Uterus (tissue), 4 donors: Measurements from ENCODE around the gene FIP1L1. TPM values are rescaled to one million over a fixed set of nuclear protein-coding genes. Genes with fewer than 3 reads are reported as not detected.

Experiments used
- DNase-seq, 2 donors: peaks; one replicate each; pipeline ENCODE4 v3.0.0-alpha.2; 2019 to 2020
- H3K27ac ChIP-seq, 2 donors: fragments of 200-600 bp; sonication (generic); 1 replicate in 1 of 2; 2 replicates in 1 of 2; pipeline ENCODE4 v1.5.1; 2016 to 2018
- H3K27me3 ChIP-seq, 2 donors: fragments of 200-600 bp; sonication (generic); one replicate each; pipeline ENCODE4 v1.5.1; 2018 to 2019; ENCODE audit warnings: control low read depth in 1 of 2
- H3K36me3 ChIP-seq, 2 donors: fragments of 200-600 bp; sonication (generic); one replicate each; pipeline ENCODE4 v1.5.1; 2019; ENCODE audit warnings: control low read depth in 1 of 2
- H3K4me1 ChIP-seq, 2 donors: fragments of 200-600 bp; sonication (generic); one replicate each; pipeline ENCODE4 v1.5.1; 2018 to 2019; ENCODE audit warnings: control low read depth in 1 of 2
- H3K4me3 ChIP-seq, 2 donors: fragments of 200-600 bp; sonication (generic); 1 replicate in 1 of 2; 2 replicates in 1 of 2; pipeline ENCODE4 v1.5.1; 2018 to 2019; ENCODE audit warnings: mild to moderate bottlenecking in 1 of 2
- H3K9me3 ChIP-seq, 2 donors: fragments of 200-600 bp; sonication (generic); one replicate each; pipeline ENCODE4 v1.5.1; 2019; ENCODE audit warnings: control low read depth in 1 of 2
- POLR2A ChIP-seq, 2 donors: fragments of 450-650 bp; IDR thresholded peaks; one replicate each; pipeline ENCODE4 v1.6.1; 2016; ENCODE audit warnings: antibody characterized with exemption in 2 of 2, mild to moderate bottlenecking in 1 of 2, moderate library complexity in 1 of 2
- intact Hi-C: fragments of 100-400 bp; cut with DNase I; formaldehyde crosslinking; loops from one replicate; pipeline ENCODE4 v1.15.1; 2023; ENCODE audit warnings: low total_unique reads
- total RNA-seq, 4 donors: library from RNA; depleted of rRNA in 3 of 4; stranded (reverse); fragments of >200 nt in 3 of 4; gene quantifications; one replicate each; pipeline versions ENCODE4 v1.1.0 to v1.2.4, GENCODE V29; 2014 to 2023
- TF ChIP-seq, protein P1 (sequence below), 4 experiments: fragments of 200-600 bp in 2 of 4; fragments of 450-650 bp in 2 of 4; sonication (generic) in 2 of 4; IDR thresholded peaks; one replicate each; pipeline ENCODE4 v1.5.1; 2016 to 2019; ENCODE audit warnings: antibody characterized with exemption in 4 of 4, mild to moderate bottlenecking in 2 of 4, moderate library complexity in 1 of 4
- donor health status: DM: yes; HTN: yes; CAD: no.

The FIP1L1 gene
- total RNA-seq, 4 donors from 2014 or later = 55.1 to 106 (median 69.2) TPM

DNA sequence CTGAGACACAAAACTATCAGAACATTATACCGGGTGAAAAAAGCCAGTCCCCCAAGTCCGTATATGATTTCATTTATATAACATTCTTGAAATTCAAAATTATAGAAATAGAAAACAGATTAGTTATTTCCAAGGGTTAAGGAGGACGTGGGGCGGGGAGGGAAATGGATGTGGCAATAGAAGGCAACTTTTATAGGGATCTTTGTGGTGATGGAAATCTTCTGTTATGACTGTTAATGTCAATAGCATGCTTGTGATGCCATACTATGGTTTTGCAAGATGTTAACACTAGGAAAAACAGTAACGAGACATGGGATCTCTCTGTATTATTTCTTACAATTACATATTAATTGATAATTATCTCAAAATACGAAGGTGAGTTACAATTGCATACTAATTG lies 117.4 kb downstream of the FIP1L1 start:
- DNase-seq = no peak
- no peak overlapping the region for H3K27ac ChIP-seq
- no peak overlapping the region for H3K4me3 ChIP-seq
- H3K9me3 ChIP-seq = no peaks in the 10 kb centered on the region
- TF ChIP-seq POLR2A (IDR thresholded peaks at IDR 0.05) = no peak
- TF ChIP-seq, protein P1, sequence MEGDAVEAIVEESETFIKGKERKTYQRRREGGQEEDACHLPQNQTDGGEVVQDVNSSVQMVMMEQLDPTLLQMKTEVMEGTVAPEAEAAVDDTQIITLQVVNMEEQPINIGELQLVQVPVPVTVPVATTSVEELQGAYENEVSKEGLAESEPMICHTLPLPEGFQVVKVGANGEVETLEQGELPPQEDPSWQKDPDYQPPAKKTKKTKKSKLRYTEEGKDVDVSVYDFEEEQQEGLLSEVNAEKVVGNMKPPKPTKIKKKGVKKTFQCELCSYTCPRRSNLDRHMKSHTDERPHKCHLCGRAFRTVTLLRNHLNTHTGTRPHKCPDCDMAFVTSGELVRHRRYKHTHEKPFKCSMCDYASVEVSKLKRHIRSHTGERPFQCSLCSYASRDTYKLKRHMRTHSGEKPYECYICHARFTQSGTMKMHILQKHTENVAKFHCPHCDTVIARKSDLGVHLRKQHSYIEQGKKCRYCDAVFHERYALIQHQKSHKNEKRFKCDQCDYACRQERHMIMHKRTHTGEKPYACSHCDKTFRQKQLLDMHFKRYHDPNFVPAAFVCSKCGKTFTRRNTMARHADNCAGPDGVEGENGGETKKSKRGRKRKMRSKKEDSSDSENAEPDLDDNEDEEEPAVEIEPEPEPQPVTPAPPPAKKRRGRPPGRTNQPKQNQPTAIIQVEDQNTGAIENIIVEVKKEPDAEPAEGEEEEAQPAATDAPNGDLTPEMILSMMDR (IDR thresholded peaks at IDR 0.05) = no peak
- peaks cover 3 to 6% of the 10 kb centered on the region in 2 donors for H3K4me1 ChIP-seq
- H3K27me3 ChIP-seq = no peaks in the 10 kb centered on the region
- intact Hi-C loops = no loop called here
- H3K36me3 ChIP-seq = no peaks in the 10 kb centered on the region

DNA sequence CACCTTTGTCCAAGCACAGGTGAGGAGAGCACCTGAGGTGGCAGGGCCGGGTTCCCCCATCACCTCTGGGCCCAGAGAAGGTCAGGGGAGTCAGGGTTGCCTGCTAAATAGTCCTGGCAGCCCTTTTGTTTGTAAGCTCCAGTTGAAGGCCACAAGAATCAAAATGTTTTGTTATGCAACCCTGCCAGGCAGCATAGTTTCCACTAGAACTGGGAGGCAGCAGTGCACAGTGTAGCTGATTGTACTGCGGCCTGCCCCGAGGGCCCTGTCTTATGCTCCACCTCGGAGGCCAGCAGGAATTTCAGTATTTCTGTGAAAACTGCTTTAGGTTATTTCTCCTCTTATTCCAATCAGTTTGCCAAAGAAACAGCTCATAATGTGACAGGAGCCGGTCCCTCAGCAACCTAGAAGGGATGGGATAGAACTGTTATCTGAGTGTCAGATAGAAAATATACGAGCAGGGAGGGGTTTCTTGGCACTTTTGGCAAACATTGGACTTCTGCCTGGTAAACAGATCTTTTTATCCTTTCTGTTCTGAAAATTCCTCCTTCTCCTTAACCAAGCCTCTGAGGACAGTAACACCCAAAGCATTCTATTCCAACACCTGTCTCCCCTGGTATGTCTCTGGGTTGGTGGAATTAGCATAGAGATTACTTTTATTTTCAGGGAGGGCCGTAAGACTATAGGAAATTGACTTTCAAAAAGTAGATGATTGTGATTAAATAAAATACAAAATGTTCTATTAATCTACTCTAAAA lies 120.2 kb downstream of the FIP1L1 start:
- no peak for TF ChIP-seq POLR2A (IDR thresholded peaks at IDR 0.05)
- TF ChIP-seq, protein P1 (IDR thresholded peaks at IDR 0.05) = peak in 2 of 4 experiments; percentile 14 to 30
- Histone ChIP-seq H3K27me3 (no peaks in the 10 kb centered on the region), H3K4me3 (no peak overlapping the region), H3K36me3 (no peaks in the 10 kb centered on the region), H3K9me3 (no peaks in the 10 kb centered on the region), H3K4me1 (peaks cover 3 to 6% of the 10 kb centered on the region in 2 donors), H3K27ac (peak overlapping the region; percentile 71)
- DNase-seq = peak; percentile 47 to 48
- intact Hi-C loops = no loop called here

DNA sequence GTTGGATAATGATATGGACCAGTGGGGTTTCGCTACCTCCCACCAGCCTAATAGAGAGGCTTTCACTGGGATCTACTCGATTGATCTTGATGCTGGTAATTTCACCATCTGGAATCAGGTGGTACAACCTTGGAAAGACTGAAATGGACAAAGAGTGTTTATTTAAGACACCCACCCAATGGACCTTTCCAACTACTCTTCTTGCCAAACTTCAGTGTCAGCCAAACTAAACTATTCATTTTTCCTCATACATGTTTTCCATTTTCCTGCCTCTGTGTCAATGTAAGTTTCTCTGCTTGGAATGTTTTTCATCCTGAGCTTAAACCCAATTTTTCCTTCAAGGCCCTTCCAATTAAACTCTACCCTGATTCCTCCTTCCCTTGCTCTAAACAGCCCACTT lies 121.3 kb downstream of the FIP1L1 start:
- DNase-seq = no peak
- H3K36me3 ChIP-seq = no peaks in the 10 kb centered on the region
- H3K4me1 ChIP-seq = peaks cover 3 to 6% of the 10 kb centered on the region in 2 donors
- H3K4me3 ChIP-seq = no peak overlapping the region
- H3K27me3 ChIP-seq = no peaks in the 10 kb centered on the region
- TF ChIP-seq, protein P1 (IDR thresholded peaks at IDR 0.05) = no peak
- no peak for TF ChIP-seq POLR2A (IDR thresholded peaks at IDR 0.05)
- peak overlapping the region; percentile 71 for H3K27ac ChIP-seq
- intact Hi-C loops = no loop called here
- H3K9me3 ChIP-seq = no peaks in the 10 kb centered on the region

DNA sequence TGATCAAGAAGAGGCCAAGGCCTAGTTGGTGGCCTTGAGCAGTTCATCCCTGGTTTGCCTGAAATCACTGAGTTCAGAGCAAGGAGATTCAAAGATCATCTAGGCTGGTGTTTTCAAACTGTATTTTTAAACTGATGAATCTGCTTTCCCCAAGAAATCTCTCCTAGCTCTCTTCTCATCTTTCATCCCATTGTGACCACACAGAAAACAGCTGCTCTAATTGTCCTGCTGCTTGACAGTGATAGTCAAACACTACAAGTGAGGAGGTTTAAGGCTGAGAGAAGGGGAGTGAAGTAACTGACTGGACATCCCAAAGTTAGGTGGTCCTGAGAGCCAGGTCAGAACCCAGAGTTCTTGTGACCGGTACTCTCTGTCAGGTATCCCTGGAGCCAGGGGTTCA lies 122.3 kb downstream of the FIP1L1 start:
- no peaks in the 10 kb centered on the region for H3K27me3 ChIP-seq
- intact Hi-C loops = no loop called here
- H3K4me1 ChIP-seq = peaks cover 3 to 6% of the 10 kb centered on the region in 2 donors
- no peak for TF ChIP-seq POLR2A (IDR thresholded peaks at IDR 0.05)
- TF ChIP-seq, protein P1 (IDR thresholded peaks at IDR 0.05) = no peak
- no peaks in the 10 kb centered on the region for H3K36me3 ChIP-seq
- no peak for DNase-seq
- no peaks in the 10 kb centered on the region for H3K9me3 ChIP-seq
- H3K27ac ChIP-seq = no peak overlapping the region
- H3K4me3 ChIP-seq = no peak overlapping the region

DNA sequence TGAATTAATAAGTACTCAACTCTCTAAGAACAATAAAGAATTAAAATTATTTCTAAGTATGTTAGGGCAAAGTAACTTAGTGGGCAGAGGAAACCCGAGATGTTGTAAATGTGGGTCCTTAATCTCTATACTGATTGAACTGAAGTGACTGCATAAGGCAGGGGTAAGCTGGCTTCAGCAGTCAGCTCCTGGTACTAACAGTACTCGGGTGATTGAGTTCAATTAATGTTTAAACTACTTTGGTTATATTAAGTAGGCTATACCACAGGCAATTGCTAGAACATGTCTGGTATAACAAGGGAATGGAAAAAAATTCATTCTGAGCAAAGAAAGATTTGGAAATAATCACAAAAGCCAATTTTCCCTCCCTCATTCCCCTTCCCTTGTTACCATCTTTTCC lies 123.1 kb downstream of the FIP1L1 start:
- DNase-seq = no peak
- Histone ChIP-seq H3K4me1 (peaks cover 3 to 6% of the 10 kb centered on the region in 2 donors), H3K36me3 (no peaks in the 10 kb centered on the region), H3K4me3 (no peak overlapping the region), H3K27ac (no peak overlapping the region), H3K27me3 (no peaks in the 10 kb centered on the region), H3K9me3 (no peaks in the 10 kb centered on the region)
- TF ChIP-seq, protein P1 (IDR thresholded peaks at IDR 0.05) = no peak
- no peak for TF ChIP-seq POLR2A (IDR thresholded peaks at IDR 0.05)
- intact Hi-C loops = no loop called here
